Stimulated activated CD8-positive, alpha-beta memory T cell treated with anti-CD3 and anti-CD28 coated beads, Interleukin-15, amount 100 ng/mL, for 1 hour (primary cell): ENCODE data around the gene SLAMF8.

ENCODE experiments used
- DNase-seq: peaks from one replicate; pipeline ENCODE4 v3.0.0-alpha.2; 2020; ENCODE audit warnings: low read depth

SLAMF8 gene

DNA sequence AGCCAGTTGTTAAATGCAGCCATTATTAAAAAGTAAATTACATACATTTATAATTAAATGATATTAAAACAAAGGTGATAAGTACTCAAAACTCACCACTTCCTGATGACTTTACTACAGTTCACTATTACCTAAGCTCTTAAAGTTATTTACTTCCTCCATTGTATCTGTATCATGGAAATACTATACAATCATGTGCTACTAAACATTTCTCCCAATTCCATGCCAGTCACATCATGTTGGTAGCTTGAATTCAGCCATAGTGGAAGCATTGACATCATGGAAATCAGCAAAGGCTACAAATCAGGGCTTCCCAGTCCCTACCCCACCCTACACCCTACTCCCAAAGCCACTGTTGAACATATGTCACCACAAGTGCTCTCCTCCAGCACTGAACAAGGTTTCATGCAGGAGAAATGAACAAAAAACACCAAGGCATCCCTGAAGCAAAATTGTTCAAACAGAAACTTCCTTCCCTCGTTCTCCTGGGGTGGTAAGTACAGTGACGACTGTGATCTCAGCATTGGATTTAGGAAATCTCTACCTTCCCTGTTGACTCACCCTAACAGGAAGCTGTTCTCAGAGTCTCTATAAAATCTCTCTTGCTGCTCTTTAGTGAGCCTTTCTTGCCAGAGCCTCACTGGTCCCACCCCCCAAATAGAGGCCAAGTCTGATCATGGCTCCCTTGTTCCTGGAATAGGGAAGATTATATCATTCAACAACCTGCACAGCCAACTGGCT, 23.1 kb downstream of the SLAMF8 start:
- DNase-seq, result no peak

DNA sequence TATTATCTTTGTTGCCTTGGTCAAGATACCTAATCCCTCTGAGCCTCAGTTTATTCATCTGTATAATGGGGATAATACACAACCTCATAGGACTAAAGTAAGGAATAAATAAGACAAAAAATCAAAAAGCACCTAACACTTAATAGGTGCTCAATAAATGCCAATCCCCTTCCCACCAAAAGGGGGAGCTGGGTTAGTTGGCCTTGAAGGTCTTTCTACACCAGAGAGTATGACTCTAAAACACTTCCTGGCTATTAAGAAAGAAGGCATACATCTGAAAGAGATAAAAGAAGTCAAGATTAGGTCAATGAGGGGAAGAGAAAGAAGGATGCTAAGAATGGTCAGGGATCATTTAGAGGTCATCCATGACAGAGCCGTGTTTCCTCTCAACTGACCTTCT, 24.7 kb downstream of the SLAMF8 start:
- DNase-seq, result no peak

DNA sequence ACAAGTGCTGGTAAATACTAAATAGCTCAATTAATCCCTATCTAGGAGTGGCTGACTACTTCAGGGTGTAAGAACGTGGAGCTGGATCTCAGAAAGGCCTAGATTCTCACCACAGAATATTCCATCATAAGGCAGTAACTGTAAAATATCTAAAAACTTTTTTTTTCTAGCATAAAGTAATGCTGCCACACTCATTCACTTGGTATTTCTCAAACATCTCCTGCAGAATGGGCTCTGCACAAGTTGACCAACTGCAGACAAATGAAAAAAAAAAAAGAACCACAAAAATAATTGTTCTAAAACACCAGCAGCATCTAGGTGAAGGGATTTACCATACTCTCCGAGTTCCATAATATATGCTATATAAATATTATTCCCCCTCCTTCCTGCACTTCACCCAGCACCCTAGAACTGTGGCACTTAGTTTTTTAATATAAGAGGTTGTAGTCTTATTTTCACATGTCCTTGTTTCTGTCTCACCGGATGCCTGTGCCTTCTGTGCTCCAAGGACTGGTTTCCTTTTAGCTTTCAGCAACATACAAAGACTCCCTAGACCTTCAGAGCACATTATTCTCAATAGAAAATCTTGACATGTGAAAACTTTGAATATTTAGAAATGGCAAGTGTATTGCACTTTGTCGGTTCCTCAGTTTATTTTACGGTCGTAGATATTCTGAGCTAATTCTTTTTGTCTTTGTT, 26.9 kb downstream of the SLAMF8 start:
- no peak for DNase-seq

- DNase-seq, result no peak
Observed at GRCh38 chr1:159854116-159854692, 27.5 kb downstream of the SLAMF8 start.

DNA sequence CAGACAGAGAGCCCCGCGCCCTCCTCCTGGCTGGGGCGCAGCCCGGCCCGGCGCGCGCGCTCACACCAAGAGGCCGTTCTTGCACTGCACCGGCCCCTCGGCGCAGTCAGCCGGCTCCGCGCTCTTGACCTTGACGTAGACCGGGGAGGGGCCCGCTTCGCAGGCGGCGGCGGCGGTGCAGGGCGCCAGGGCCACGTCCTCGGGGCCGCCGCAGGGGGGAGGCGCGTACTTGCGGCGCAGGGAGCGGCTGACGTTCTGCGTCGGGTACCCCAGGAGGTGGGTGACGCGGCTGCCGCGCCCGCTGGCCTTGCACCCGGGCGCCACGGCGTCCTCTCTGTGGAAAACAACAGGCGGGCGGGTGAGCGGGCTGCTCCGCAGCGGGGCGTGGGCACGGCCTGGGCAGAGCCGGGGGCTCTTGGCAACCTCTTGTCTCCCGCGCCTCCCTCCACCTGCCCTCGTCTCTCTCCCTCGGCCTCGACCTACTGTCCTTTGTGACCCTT, 28.1 kb downstream of the SLAMF8 start:
- peak; percentile 41 for DNase-seq

DNA sequence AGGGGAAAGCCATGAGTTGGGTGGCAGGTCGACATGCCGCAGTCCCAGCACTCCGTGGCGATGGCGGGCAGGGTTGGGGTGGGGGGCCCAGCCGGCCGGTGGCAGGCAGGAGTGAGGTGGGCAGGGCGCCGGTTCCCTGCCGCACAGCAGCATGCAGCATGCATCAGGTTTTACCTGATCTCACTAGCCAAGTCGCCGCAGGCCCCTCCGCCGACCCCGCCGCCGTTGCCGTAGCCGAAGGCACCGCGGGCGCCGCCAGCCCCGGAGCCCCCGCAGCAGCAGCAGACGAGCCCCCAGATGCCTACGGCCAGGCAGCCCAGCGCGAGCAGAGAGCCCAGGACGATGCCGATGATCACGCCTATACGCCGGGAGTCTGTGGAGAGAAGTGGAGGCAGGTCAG, 29.0 kb downstream of the SLAMF8 start:
- no peak for DNase-seq

GRCh38 chr1:159856576-159856975, 29.9 kb downstream of the SLAMF8 start:
- no peak for DNase-seq

DNA sequence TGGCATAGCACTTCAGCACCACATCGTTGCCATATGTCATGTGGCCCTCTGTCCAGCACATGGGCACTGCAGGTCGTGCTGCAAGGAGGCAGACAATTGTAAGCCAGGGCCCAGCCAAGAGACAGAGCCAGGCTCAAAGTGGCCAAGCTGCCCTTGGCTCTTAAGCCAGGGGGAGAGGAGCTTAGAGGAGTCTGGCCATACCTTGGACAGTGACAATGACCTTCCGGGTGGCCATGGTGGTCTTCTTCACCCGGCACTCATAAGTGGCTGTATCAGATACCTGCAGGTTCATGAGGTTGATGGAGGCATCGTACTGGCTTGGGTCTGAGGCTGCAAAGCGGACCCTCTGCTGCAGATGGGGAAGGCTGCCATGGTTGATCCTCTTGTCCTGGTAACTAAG, 31.2 kb downstream of the SLAMF8 start:
- DNase-seq, result no peak

GRCh38 chr1:159859767-159860322, 33.2 kb downstream of the SLAMF8 start:
- DNase-seq, result no peak

DNA sequence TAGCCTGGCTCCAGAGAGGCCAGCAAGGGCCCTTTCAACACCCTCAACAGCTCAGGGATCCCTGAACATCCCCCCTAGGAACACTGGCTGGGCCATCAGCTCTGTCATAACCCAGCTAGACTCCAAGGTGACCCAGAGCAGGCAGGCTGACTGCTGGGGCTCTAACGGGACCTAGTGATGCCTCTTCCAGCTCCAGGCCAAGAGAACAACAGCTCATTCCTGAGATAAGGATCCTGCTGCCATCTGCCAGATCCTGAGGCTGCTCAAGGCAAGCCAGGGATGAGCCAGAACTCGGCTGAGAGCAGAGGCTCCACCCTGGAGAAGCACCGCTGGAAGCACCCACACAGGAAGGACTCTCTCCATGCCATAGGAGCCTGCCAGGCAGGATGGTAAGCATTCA, 33.8 kb downstream of the SLAMF8 start:
- no peak for DNase-seq

DNA sequence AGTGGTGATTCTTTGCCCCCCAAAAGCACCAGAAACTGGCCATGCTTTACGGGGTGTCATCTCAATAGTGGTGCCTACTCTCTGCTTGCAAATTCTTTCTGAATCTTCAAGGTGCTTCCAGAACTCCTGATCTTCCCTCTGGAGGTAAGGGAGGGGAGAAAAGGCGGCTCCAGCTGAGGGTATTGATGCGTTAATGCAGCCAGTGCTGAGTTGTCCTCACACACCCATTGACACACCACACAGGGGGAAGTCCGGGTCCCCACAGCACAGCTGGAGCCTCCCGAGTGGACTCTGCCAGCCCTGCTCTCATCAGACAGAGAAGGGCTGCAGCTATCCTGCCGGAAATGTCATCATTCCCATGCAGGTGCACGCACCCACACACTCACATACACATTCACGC, 34.5 kb downstream of the SLAMF8 start:
- DNase-seq, result no peak

GRCh38 chr1:159862031-159862430, 35.4 kb downstream of the SLAMF8 start:
- no peak for DNase-seq

GRCh38 chr1:159862557-159862956, 35.9 kb downstream of the SLAMF8 start, which contains the start of gene VSIG8:
Gene VSIG8 (minus strand): TSS chr1:159862657. CDS start chr1:159862521, 136 bp downstream.
- no peak for DNase-seq

GRCh38 chr1:159864262-159864661, 37.6 kb downstream of the SLAMF8 start:
- DNase-seq, result no peak

DNA sequence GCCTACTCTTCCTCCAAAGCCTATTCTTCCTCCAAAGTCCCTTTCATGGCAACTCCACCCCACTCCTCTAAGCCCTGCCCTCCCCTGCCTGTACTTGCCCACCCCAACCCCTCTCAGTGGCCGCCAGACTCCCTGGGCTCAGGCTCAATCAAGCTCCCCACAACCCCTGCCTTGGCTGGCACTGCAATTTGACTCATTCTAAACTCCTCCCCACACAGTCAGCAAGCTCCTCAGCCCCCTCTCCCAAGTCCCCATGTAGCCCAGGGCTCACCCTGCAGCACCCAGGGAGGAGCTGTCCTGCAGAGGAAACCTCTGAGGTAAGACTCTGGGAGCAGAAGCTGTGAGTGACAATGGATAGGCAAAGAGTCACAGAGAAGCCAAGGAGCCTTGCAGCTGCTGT, 39.4 kb downstream of the SLAMF8 start:
- no peak for DNase-seq

- DNase-seq, result no peak
Observed at GRCh38 chr1:159866905-159867663, 40.4 kb downstream of the SLAMF8 start.

- no peak for DNase-seq
Observed at GRCh38 chr1:159867664-159868026, 41.0 kb downstream of the SLAMF8 start.

- no peak for DNase-seq
Observed at GRCh38 chr1:159868766-159869165, 42.1 kb downstream of the SLAMF8 start.

- DNase-seq, result no peak
Observed at GRCh38 chr1:159869173-159869572, 42.5 kb downstream of the SLAMF8 start.

GRCh38 chr1:159869607-159870006, 42.9 kb downstream of the SLAMF8 start:
- no peak for DNase-seq

GRCh38 chr1:159870704-159871103, 44.0 kb downstream of the SLAMF8 start:
- DNase-seq, result no peak

DNA sequence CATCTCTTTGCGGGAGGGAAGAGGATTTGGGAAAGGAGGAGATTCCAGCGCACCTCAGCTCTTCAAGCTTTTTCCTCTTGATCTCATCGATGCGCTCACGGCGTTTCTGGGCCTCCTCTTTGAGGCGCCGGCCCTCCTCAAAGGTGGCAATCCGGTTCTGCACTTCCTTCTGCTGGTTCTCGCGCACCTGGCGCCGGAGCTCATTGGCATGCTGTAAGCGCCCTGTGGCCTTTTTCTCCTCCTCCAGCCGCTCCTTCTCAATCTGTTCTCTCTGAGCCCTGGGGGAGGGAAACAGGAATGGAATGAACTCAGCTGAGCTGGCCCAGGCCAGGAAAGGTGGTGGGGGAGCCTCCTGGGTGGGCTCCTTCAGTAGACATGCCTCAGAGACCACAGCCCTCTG, 46.2 kb downstream of the SLAMF8 start:
- DNase-seq, result no peak
